WI38 (cell line): Measurements from ENCODE around the gene CDH20.

Experiments
- H3K4me3 ChIP-seq: 2 replicates; pipeline ENCODE4 v1.5.1; 2011; ENCODE audit warnings: low read depth, mild to moderate bottlenecking, control low read depth, low read length
- TF ChIP-seq, protein P1 (sequence below): IDR thresholded peaks from 2 replicates; pipeline ENCODE4 v1.5.1; 2012; ENCODE audit warnings: low read depth, mild to moderate bottlenecking, control low read depth, low read length

Gene CDH20

GRCh38 chr18:61333746-61334490, 688 bp downstream of the CDH20 start:
- no peak overlapping the region for H3K4me3 ChIP-seq

DNA sequence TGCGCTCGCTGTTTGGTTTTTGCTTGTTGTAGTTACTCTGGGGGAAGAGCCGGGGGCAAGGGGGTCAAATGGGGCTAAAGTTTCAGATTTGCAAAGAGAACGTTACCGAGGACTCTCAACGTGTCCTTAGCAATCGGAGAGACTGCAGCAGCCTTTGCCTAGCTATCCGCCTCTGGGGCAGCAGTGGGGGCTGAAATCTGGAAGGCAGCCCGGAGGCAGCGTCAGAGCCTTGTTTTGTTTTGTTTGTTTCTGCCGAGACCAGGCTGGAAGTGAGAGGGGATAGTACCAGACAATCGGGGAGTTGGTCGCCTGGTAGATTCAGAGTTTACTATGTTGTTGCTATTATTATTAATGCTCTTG, 1.2 kb downstream of the CDH20 start:
- TF ChIP-seq, protein P1, sequence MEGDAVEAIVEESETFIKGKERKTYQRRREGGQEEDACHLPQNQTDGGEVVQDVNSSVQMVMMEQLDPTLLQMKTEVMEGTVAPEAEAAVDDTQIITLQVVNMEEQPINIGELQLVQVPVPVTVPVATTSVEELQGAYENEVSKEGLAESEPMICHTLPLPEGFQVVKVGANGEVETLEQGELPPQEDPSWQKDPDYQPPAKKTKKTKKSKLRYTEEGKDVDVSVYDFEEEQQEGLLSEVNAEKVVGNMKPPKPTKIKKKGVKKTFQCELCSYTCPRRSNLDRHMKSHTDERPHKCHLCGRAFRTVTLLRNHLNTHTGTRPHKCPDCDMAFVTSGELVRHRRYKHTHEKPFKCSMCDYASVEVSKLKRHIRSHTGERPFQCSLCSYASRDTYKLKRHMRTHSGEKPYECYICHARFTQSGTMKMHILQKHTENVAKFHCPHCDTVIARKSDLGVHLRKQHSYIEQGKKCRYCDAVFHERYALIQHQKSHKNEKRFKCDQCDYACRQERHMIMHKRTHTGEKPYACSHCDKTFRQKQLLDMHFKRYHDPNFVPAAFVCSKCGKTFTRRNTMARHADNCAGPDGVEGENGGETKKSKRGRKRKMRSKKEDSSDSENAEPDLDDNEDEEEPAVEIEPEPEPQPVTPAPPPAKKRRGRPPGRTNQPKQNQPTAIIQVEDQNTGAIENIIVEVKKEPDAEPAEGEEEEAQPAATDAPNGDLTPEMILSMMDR = no peak
- H3K4me3 ChIP-seq = no peak overlapping the region

More at GRCh38 chr18:61333746-61334490, 688 bp downstream of the CDH20 start:
- TF ChIP-seq, protein P1 = no peak

DNA sequence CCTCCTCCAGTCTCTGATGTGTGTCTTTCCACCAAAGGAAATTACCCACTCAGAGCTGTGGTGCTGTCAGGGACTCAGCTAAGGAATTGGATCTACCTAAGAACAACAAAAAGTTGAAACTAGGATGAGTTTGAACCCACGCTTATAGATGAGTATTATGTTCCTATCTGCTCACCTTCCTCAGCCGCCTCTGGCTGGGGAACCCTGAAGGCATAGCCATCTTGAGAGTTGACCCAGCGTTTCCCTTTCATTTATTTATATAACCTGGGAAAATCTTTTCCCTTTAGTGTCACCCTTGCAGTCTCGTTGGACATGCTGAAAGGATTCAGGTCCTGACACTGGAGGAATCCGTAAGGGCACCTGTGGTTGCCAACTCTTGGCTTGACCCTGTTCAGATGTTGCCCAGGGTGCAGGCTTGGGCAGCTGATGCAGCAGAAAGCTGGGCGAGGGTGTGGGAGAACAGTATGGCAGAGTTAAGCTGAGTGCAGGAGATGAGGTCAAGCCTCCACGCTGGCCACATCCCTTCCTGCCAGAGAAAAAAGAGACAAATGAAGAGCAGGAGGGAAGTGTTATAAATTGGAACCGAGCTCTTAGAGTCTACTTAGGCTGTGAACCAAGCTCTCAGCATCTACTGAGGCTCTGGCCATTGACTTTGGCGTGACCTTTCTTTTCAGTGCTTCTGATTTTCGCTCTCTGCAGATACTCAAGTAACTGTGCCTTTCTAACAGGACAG, 1.9 kb downstream of the CDH20 start:
- TF ChIP-seq, protein P1 = no peak
- no peak overlapping the region for H3K4me3 ChIP-seq

- H3K4me3 ChIP-seq = no peak overlapping the region
- TF ChIP-seq, protein P1 = no peak
Observed at GRCh38 chr18:61335684-61336555, 2.7 kb downstream of the CDH20 start.

GRCh38 chr18:61336766-61337165, 3.5 kb downstream of the CDH20 start:
- TF ChIP-seq, protein P1 = no peak
- H3K4me3 ChIP-seq = no peak overlapping the region

- TF ChIP-seq, protein P1 = no peak
- H3K4me3 ChIP-seq = no peak overlapping the region
Observed at GRCh38 chr18:61337527-61337926, 4.3 kb downstream of the CDH20 start.
